HepG2 (cell line): ENCODE data around the gene PPP1CC. TPM values are rescaled to one million over a fixed set of nuclear protein-coding genes. Genes with fewer than 3 reads are reported as not detected.

Source experiments
- EZH2 ChIP-seq: conservative IDR thresholded peaks from 2 replicates; pipeline ENCODE4 v1.6.1; 2012; ENCODE audit warnings: mild to moderate bottlenecking, low read depth, low read length, moderate library complexity
- FOXM1 ChIP-seq: sonication (generic); formaldehyde crosslinking; IDR thresholded peaks from 2 replicates; pipeline ENCODE4 v1.5.0; 2020; ENCODE audit warnings: missing genetic modification reagents
- HNF1B ChIP-seq: sonication (generic); formaldehyde crosslinking; IDR thresholded peaks from 2 replicates; pipeline ENCODE4 v1.5.1; 2020; ENCODE audit warnings: mild to moderate bottlenecking, moderate library complexity, missing genetic modification reagents
- HNRNPH1 ChIP-seq: fragments of 200-400 bp; formaldehyde crosslinking; optimal IDR thresholded peaks from 2 replicates; pipeline ENCODE3; 2017; ENCODE audit warnings: mild to moderate bottlenecking, low read depth, low read length
- HOMEZ ChIP-seq: IDR thresholded peaks from 2 replicates; pipeline ENCODE4 v1.6.1; 2016; ENCODE audit warnings: low read depth
- HOXD1 ChIP-seq: sonication (generic); formaldehyde crosslinking; IDR thresholded peaks from 2 replicates; pipeline ENCODE4 v1.5.0; 2020; ENCODE audit warnings: missing genetic modification reagents
- IKZF1 ChIP-seq: fragments of 450-650 bp; IDR thresholded peaks from 2 replicates; pipeline ENCODE4 v1.7.1; 2016
- IRF9 ChIP-seq: sonication (generic); formaldehyde crosslinking; IDR thresholded peaks from 2 replicates; pipeline ENCODE4 v1.8.0; 2022; ENCODE audit warnings: missing genetic modification reagents, mild to moderate bottlenecking, borderline replicate concordance
- MAX ChIP-seq: IDR thresholded peaks from 2 replicates; pipeline ENCODE4 v1.6.1; 2012; ENCODE audit warnings: inconsistent platforms
- NONO ChIP-seq, 2 experiments: fragments of 450-650 bp in 1 of 2; sonication (generic) in 1 of 2; formaldehyde crosslinking in 1 of 2; IDR thresholded peaks in 1 of 2; conservative IDR thresholded peaks in 1 of 2; 2 replicates each; pipeline versions ENCODE4 v1.6.1 to v1.8.0; 2017 to 2022; ENCODE audit warnings: mild to moderate bottlenecking in 1 of 2, missing genetic modification reagents in 1 of 2, moderate library complexity in 1 of 2
- PAWR ChIP-seq: sonication (generic); formaldehyde crosslinking; IDR thresholded peaks from 2 replicates; pipeline ENCODE4 v1.4.0; 2020; ENCODE audit warnings: missing genetic modification reagents, mild to moderate bottlenecking, borderline replicate concordance
- POLR2G ChIP-seq: fragments of 200-400 bp; formaldehyde crosslinking; IDR thresholded peaks from 2 replicates; pipeline ENCODE4 v1.6.1; 2018; ENCODE audit warnings: mild to moderate bottlenecking, low read depth, low read length, moderate library complexity
- SAP130 ChIP-seq: IDR thresholded peaks from 2 replicates; pipeline ENCODE4 v1.6.1; 2016; ENCODE audit warnings: low read depth
- TOPORS ChIP-seq: sonication (generic); formaldehyde crosslinking; IDR thresholded peaks from 2 replicates; pipeline ENCODE4 v1.8.0; 2023; ENCODE audit warnings: mild to moderate bottlenecking, missing genetic modification reagents
- YEATS2 ChIP-seq: sonication (generic); formaldehyde crosslinking; IDR thresholded peaks from 2 replicates; pipeline ENCODE4 v1.4.0; 2020; ENCODE audit warnings: missing genetic modification reagents, borderline replicate concordance
- ZBTB44 ChIP-seq: sonication (generic); formaldehyde crosslinking; IDR thresholded peaks from 2 replicates; pipeline ENCODE4 v1.4.0; 2020; ENCODE audit warnings: missing genetic modification reagents
- ZC3H13 ChIP-seq: sonication (generic); formaldehyde crosslinking; IDR thresholded peaks from 2 replicates; pipeline ENCODE4 v1.8.1; 2023; ENCODE audit warnings: mild to moderate bottlenecking, missing genetic modification reagents, moderate library complexity
- ZFP90 ChIP-seq: sonication (generic); formaldehyde crosslinking; IDR thresholded peaks from 2 replicates; pipeline ENCODE4 v1.8.0; 2022; ENCODE audit warnings: missing genetic modification reagents, mild to moderate bottlenecking, inconsistent platforms, borderline replicate concordance
- ZNF30 ChIP-seq: sonication (generic); formaldehyde crosslinking; IDR thresholded peaks from 2 replicates; pipeline ENCODE4 v1.5.0; 2020; ENCODE audit warnings: mild to moderate bottlenecking, missing genetic modification reagents
- ZNF33B ChIP-seq: sonication (generic); formaldehyde crosslinking; IDR thresholded peaks from 2 replicates; pipeline ENCODE4 v1.5.1; 2020; ENCODE audit warnings: mild to moderate bottlenecking, missing genetic modification reagents
- ZNF414 ChIP-seq: sonication (generic); formaldehyde crosslinking; IDR thresholded peaks from 2 replicates; pipeline ENCODE4 v1.5.0; 2020; ENCODE audit warnings: missing genetic modification reagents
- ZNF816 ChIP-seq: sonication (generic); formaldehyde crosslinking; IDR thresholded peaks from 2 replicates; pipeline ENCODE4 v1.8.0; 2022; ENCODE audit warnings: missing genetic modification reagents, mild to moderate bottlenecking, borderline replicate concordance
- ZSCAN9 ChIP-seq: IDR thresholded peaks from 2 replicates; pipeline ENCODE4 v1.6.1; 2016; ENCODE audit warnings: borderline replicate concordance
- polyA plus RNA-seq, 8 experiments: library from polyadenylated mRNA; depleted of rRNA in 3 of 8; stranded (reverse) in 7 of 8; unstranded in 1 of 8; fragments of >200 nt; fragmentation: Illumina TruSeq in 4 of 8; extraction: Trizol in 4 of 8; gene quantifications; 2 replicates each; pipeline versions ENCODE4 v1.2.1 to v1.2.3, GENCODE V29; 2011 to 2016; ENCODE audit warnings: low read depth in 4 of 8, missing spikeins in 1 of 8, mixed read lengths in 1 of 8; ENCODE audit not compliant: insufficient read depth in 1 of 8
- total RNA-seq, 5 experiments: library from RNA; depleted of rRNA; stranded (reverse); fragments of >200 nt; fragmentation: Illumina TruSeq; extraction: Trizol; gene quantifications; 2 replicates each; pipeline ENCODE4 v1.2.3, GENCODE V29; 2016; ENCODE audit warnings: low read depth in 1 of 5

PPP1CC gene
- total and polyA plus RNA-seq, 2 of the 13 experiments (the other 11 are each of a cell fraction or from before 2014, with no cell fraction given): 178 to 187 TPM

- TF ChIP-seq IRF9 (CRISPR knock-in tag) (0 out of 2 replicates have a peak, but pooled peaks have one; percentile 26), HNF1B (CRISPR knock-in tag) (no peak; the same call in 1 of the 2 replicates), MAX (peak; percentile 86), ZC3H13 (CRISPR knock-in tag) (no peak), IKZF1 (no peak), ZSCAN9 (CRISPR knock-in tag) (peak; percentile 25; the same call in 1 of the 2 replicates), YEATS2 (peak; percentile 73; the same call in 1 of the 2 replicates), SAP130 (CRISPR knock-in tag) (peak; percentile 63), HOMEZ (CRISPR knock-in tag) (peak; percentile 89; the same call in 1 of the 2 replicates), FOXM1 (no peak), ZBTB44 (CRISPR knock-in tag) (no peak), NONO (IDR thresholded peaks at IDR 0.05) (no peak), NONO (CRISPR knock-in tag; conservative IDR thresholded peaks at IDR 0.05) (peak; percentile 59), ZNF816 (no peak), ZNF414 (0 out of 2 replicates have a peak, but pooled peaks have one; percentile 39), ZFP90 (CRISPR knock-in tag) (no peak; the same call in 1 of the 2 replicates), POLR2G (peak; percentile 87), ZNF33B (CRISPR knock-in tag) (no peak), EZH2 (no peak), HNRNPH1 (no peak), PAWR (CRISPR knock-in tag) (no peak; the same call in 1 of the 2 replicates), ZNF30 (CRISPR knock-in tag) (0 out of 2 replicates have a peak, but pooled peaks have one; percentile 31), HOXD1 (CRISPR knock-in tag) (no peak), TOPORS (CRISPR knock-in tag) (no peak)
These were observed at the start of gene PPP1CC (continued) for GRCh38 chr12:110742718-110743570.
